Peyer's patch (tissue), 4 donors: Measurements from ENCODE around the gene ABCC6.

Source experiments
- POLR2A ChIP-seq, 2 donors: fragments of 450-650 bp; IDR thresholded peaks; one replicate each; pipeline ENCODE4 v1.5.1; 2017; ENCODE audit warnings: antibody characterized with exemption in 2 of 2, mild to moderate bottlenecking in 2 of 2, moderate library complexity in 2 of 2
- TF ChIP-seq, protein P1 (sequence below), 6 experiments: fragments of 450-650 bp in 4 of 6; fragments of 200-600 bp in 2 of 6; sonication (generic) in 1 of 6; IDR thresholded peaks; one replicate each; pipeline ENCODE4 v1.5.1; 2017 to 2019; ENCODE audit warnings: antibody characterized with exemption in 6 of 6, mild to moderate bottlenecking in 3 of 6, moderate library complexity in 1 of 6

DNA sequence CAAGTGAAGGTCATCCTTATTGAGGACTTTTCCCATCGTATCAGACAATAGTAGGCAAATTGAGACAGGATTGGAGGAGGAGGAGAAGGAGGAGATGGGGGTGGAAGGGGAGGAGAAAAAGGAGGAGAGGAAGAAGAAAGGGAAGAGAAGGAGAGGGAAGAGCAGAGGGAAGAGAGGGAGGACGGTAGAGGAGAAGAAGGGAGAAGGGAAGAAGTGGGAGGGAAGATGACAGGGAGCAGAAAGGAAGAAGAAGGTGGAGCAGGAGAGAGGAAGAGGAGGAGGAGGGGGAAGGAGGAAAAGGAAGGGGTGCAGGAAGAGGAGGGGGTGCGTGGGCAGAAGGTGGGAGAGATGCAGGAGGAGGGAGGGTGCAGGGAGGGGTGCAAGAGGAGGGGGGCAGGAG is 26.0 kb downstream of the ABCC6 start:
- TF ChIP-seq, protein P1, sequence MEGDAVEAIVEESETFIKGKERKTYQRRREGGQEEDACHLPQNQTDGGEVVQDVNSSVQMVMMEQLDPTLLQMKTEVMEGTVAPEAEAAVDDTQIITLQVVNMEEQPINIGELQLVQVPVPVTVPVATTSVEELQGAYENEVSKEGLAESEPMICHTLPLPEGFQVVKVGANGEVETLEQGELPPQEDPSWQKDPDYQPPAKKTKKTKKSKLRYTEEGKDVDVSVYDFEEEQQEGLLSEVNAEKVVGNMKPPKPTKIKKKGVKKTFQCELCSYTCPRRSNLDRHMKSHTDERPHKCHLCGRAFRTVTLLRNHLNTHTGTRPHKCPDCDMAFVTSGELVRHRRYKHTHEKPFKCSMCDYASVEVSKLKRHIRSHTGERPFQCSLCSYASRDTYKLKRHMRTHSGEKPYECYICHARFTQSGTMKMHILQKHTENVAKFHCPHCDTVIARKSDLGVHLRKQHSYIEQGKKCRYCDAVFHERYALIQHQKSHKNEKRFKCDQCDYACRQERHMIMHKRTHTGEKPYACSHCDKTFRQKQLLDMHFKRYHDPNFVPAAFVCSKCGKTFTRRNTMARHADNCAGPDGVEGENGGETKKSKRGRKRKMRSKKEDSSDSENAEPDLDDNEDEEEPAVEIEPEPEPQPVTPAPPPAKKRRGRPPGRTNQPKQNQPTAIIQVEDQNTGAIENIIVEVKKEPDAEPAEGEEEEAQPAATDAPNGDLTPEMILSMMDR (IDR thresholded peaks at IDR 0.05), result no peak
- TF ChIP-seq POLR2A (IDR thresholded peaks at IDR 0.05), result no peak
